GM12875 (cell line): Measurements from ENCODE around the gene PSENEN.
"Not testable (repeated sequence)": the region's sequence is repeated elsewhere in the genome, so short reads cannot be mapped to it uniquely, and the experiment has no call there.

Source experiments
- H3K4me3 ChIP-seq: one replicate; pipeline ENCODE4 v1.5.1; 2011; ENCODE audit warnings: low read depth, low read length, control low read depth
- CTCF ChIP-seq: IDR thresholded peaks from 2 replicates; pipeline ENCODE4 v1.5.1; 2011; ENCODE audit warnings: low read depth, mild to moderate bottlenecking, control low read depth, inconsistent platforms, low read length, moderate library complexity, borderline replicate concordance; ENCODE audit not compliant: insufficient read depth

The PSENEN gene

GRCh38 chr19:35719402-35720162, 25.9 kb upstream of the PSENEN start:
- no peak for TF ChIP-seq CTCF
- H3K4me3 ChIP-seq: no peak overlapping the region

- H3K4me3 ChIP-seq: no peak overlapping the region
- no peak for TF ChIP-seq CTCF
Measured at GRCh38 chr19:35720163-35720524, 25.3 kb upstream of the PSENEN start.

DNA sequence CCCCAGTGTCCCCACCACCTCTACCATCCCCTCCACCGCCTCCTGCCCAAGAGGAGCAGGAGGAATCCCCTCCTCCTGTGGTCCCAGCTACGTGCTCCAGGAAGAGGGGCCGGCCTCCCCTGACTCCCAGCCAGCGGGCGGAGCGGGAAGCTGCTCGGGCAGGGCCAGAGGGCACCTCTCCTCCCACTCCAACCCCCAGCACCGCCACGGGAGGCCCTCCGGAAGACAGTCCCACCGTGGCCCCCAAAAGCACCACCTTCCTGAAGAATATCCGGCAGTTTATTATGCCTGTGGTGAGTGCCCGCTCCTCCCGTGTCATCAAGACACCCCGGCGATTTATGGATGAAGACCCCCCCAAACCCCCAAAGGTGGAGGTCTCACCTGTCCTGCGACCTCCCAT, 24.8 kb upstream of the PSENEN start:
- H3K4me3 ChIP-seq: no peak overlapping the region
- TF ChIP-seq CTCF: no peak

DNA sequence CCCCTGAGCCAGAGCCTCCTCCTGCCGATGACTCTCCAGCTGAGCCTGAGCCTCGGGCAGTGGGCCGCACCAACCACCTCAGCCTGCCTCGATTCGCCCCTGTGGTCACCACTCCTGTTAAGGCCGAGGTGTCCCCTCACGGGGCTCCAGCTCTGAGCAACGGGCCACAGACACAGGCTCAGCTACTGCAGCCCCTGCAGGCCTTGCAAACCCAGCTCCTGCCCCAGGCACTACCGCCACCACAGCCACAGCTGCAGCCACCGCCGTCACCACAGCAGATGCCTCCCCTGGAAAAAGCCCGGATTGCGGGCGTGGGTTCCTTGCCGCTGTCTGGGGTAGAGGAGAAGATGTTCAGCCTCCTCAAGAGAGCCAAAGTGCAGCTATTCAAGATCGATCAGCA, 24.1 kb upstream of the PSENEN start:
- no peak for TF ChIP-seq CTCF
- no peak overlapping the region for H3K4me3 ChIP-seq

- TF ChIP-seq CTCF: no peak
- no peak overlapping the region for H3K4me3 ChIP-seq
Measured at GRCh38 chr19:35722461-35722860, 23.0 kb upstream of the PSENEN start.

DNA sequence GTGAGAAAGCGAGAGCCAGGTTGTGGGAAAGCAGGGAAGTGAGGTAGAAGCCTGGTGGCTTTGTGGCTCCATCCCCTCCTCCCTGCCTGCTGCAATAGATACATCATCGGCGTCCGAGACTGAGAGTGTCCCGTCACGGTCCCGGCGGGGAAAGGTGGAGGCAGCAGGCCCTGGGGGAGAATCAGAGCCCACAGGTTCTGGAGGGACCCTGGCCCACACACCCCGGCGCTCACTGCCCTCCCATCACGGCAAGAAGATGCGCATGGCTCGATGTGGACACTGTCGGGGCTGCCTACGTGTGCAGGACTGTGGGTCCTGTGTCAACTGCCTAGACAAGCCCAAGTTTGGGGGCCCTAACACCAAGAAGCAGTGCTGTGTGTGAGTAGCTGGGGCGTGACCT, 22.6 kb upstream of the PSENEN start:
- no peak for TF ChIP-seq CTCF

DNA sequence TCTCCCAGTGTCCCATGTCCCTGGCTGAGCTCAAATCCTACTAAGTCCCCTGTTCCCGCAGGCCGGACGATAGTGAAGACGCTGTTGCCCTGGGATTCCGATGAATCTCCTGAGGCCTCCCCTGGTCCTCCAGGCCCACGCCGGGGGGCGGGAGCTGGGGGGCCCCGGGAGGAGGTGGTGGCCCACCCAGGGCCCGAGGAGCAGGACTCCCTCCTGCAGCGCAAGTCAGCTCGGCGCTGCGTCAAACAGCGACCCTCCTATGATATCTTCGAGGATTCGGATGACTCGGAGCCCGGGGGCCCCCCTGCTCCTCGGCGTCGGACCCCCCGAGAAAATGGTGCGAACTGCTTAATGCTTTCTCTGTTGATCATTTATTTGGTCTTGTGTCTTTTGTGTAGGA, 21.8 kb upstream of the PSENEN start:
- no peak overlapping the region for H3K4me3 ChIP-seq

More for the DNA sequence above, 22.6 kb upstream of the PSENEN start:
- H3K4me3 ChIP-seq: no peak overlapping the region

GRCh38 chr19:35724132-35724531, 21.3 kb upstream of the PSENEN start:
- H3K4me3 ChIP-seq: not testable (repeated sequence)

More for the DNA sequence above, 21.8 kb upstream of the PSENEN start:
- TF ChIP-seq CTCF: no peak
